PC-3 (cell line): ENCODE results near the gene FSD1L. TPM values are rescaled to one million over a fixed set of nuclear protein-coding genes. Genes with fewer than 3 reads are reported as not detected.

Experiments used
- ATAC-seq: fragments of 200-7000 bp; cut with Tn5 transposase; 2 replicates; pipeline ENCODE4 v1.9.1; 2020; ENCODE audit warnings: mild to moderate bottlenecking, moderate library complexity
- BruUV-seq: library from RNA; stranded (reverse); fragments of 400-500 nt; replicated peaks from 2 replicates; lab custom pipeline; 2021; lab: Mats Ljungman, UMichigan
- CTCF ChIA-PET: fragments of 300-600 bp; sonication (Branson Sonifier 250); formaldehyde crosslinking; loops from one replicate; lab custom pipeline; 2022; ENCODE audit warnings: antibody characterized with exemption; lab: Charles Lee
- POLR2A ChIA-PET: fragments of 300-600 bp; sonication (Branson Sonifier 250); formaldehyde crosslinking; loops from one replicate; lab custom pipeline; 2022; ENCODE audit warnings: antibody characterized with exemption; ENCODE audit not compliant: unreplicated experiment; lab: Charles Lee
- DNase-seq: peaks from one replicate; pipeline ENCODE4 v3.0.0-alpha.2; 2015
- H2AFZ ChIP-seq: fragments of 300-600 bp; sonication (generic); 2 replicates; pipeline ENCODE4 v1.6.0; 2016; ENCODE audit warnings: antibody characterized with exemption, low read length
- H3F3A ChIP-seq: fragments of 300-600 bp; sonication (generic); one replicate; pipeline ENCODE4 v1.6.0; 2017; ENCODE audit warnings: antibody characterized with exemption, low read length, control low read depth, mild to moderate bottlenecking; ENCODE audit not compliant: unreplicated experiment
- H3K27ac ChIP-seq: fragments of 300-600 bp; sonication (generic); 2 replicates; pipeline ENCODE4 v1.5.1; 2016; ENCODE audit warnings: mild to moderate bottlenecking, low read length
- H3K27me3 ChIP-seq: fragments of 300-600 bp; sonication (generic); 2 replicates; pipeline ENCODE4 v1.6.1; 2016; ENCODE audit warnings: low read length, mixed read lengths
- H3K36me3 ChIP-seq: fragments of 300-600 bp; sonication (generic); 2 replicates; pipeline ENCODE4 v1.6.1; 2016; ENCODE audit warnings: low read depth, mixed run types, low read length, mixed read lengths
- H3K4me1 ChIP-seq: fragments of 300-600 bp; sonication (generic); 2 replicates; pipeline ENCODE4 v1.5.1; 2016; ENCODE audit warnings: low read length; ENCODE audit not compliant: insufficient read depth
- H3K4me2 ChIP-seq: fragments of 300-600 bp; sonication (generic); 2 replicates; pipeline ENCODE4 v1.6.0; 2016; ENCODE audit warnings: low read length
- H3K4me3 ChIP-seq: fragments of 300-600 bp; sonication (generic); 2 replicates; pipeline ENCODE4 v1.5.1; 2016; ENCODE audit warnings: mild to moderate bottlenecking, low read length, mixed read lengths
- H3K79me2 ChIP-seq: fragments of 300-600 bp; sonication (generic); 2 replicates; pipeline ENCODE4 v1.6.1; 2017; ENCODE audit warnings: low read length, mixed read lengths
- H3K9ac ChIP-seq: fragments of 300-600 bp; sonication (generic); 2 replicates; pipeline ENCODE4 v1.6.0; 2016; ENCODE audit warnings: mild to moderate bottlenecking, low read length
- H3K9me2 ChIP-seq: fragments of 300-600 bp; sonication (generic); replicated peaks from 2 replicates; pipeline ENCODE4 v1.6.1; 2016; ENCODE audit warnings: mixed run types, low read length, mixed read lengths
- H3K9me3 ChIP-seq: fragments of 300-600 bp; sonication (generic); 2 replicates; pipeline ENCODE4 v1.6.1; 2016; ENCODE audit warnings: low read length, mixed read lengths
- H4K20me1 ChIP-seq: fragments of 300-600 bp; sonication (generic); 2 replicates; pipeline ENCODE4 v1.6.1; 2016; ENCODE audit warnings: low read length, mixed read lengths
- CTCF ChIP-seq: fragments of 300-600 bp; sonication (generic); conservative IDR thresholded peaks from 2 replicates; pipeline ENCODE4 v1.5.1; 2017; ENCODE audit warnings: antibody characterized with exemption, low read depth, mild to moderate bottlenecking, low read length
- EZH2 ChIP-seq: fragments of 300-600 bp; sonication (generic); IDR thresholded peaks from one replicate; pipeline ENCODE4 v1.6.1; 2017; ENCODE audit warnings: antibody characterized with exemption, mild to moderate bottlenecking, low read length; ENCODE audit not compliant: unreplicated experiment
- EZH2phosphoT487 ChIP-seq: fragments of 300-600 bp; sonication (generic); IDR thresholded peaks from 2 replicates; pipeline ENCODE4 v1.6.1; 2018; ENCODE audit warnings: mild to moderate bottlenecking, antibody characterized with exemption, low read length, borderline replicate concordance
- intact Hi-C: fragments of 100-400 bp; cut with micrococcal nuclease; formaldehyde crosslinking; loops from 2 replicates; pipeline ENCODE4 v1.9.0; 2023
- total RNA-seq: library from RNA; depleted of rRNA; stranded (reverse); fragments of >200 nt; gene quantifications from 2 replicates; pipeline ENCODE4 v1.2.3, GENCODE V29; 2014

Gene FSD1L
- total RNA-seq, 1 experiment from 2014 or later = 1.7 TPM

GRCh38 chr9:105466898-105467455 lies 19.1 kb downstream of the FSD1L start:
- no TSS peak for BruUV-seq
- Histone ChIP-seq H3K9me3 (no peaks in the 10 kb centered on the region), H4K20me1 (no peaks in the 10 kb centered on the region), H2AFZ (no peak overlapping the region), H3K36me3 (no peaks in the 10 kb centered on the region; the same call in 1 of the 2 replicates), H3K4me2 (no peak overlapping the region), H3K9ac (no peak overlapping the region), H3K27ac (no peak overlapping the region), H3K27me3 (no peaks in the 10 kb centered on the region), H3K4me3 (no peak overlapping the region), H3K79me2 (no peaks in the 10 kb centered on the region), H3K9me2 (no peaks in the 10 kb centered on the region), H3F3A (no peaks in the 10 kb centered on the region), H3K4me1 (no peaks in the 10 kb centered on the region)
- ATAC-seq = no peak
- TF ChIP-seq EZH2 = no peak
- TF ChIP-seq CTCF = no peak
- no peak for TF ChIP-seq EZH2phosphoT487
- ChIA-PET CTCF (no interaction called here), POLR2A (no interaction called here)
- DNase-seq = no peak
- intact Hi-C loops = no loop called here

- no peak for DNase-seq
- no peaks in the 10 kb centered on the region for H3K79me2 ChIP-seq
- TF ChIP-seq CTCF = no peak
- TF ChIP-seq EZH2 = no peak
- no peak for TF ChIP-seq EZH2phosphoT487
- H4K20me1 ChIP-seq = no peaks in the 10 kb centered on the region
- no peaks in the 10 kb centered on the region for H3K9me2 ChIP-seq
- no peaks in the 10 kb centered on the region; the same call in 1 of the 2 replicates for H3K36me3 ChIP-seq
- intact Hi-C loops = no loop called here
- POLR2A ChIA-PET = no interaction called here
- no peaks in the 10 kb centered on the region for H3F3A ChIP-seq
- no TSS peak for BruUV-seq
- H3K27me3 ChIP-seq = no peaks in the 10 kb centered on the region
- H3K9ac ChIP-seq = no peak overlapping the region
- H3K4me3 ChIP-seq = no peak overlapping the region
- no peaks in the 10 kb centered on the region for H3K4me1 ChIP-seq
- no peaks in the 10 kb centered on the region for H3K9me3 ChIP-seq
- no peak overlapping the region for H2AFZ ChIP-seq
- CTCF ChIA-PET = no interaction called here
- no peak overlapping the region for H3K4me2 ChIP-seq
- no peak for ATAC-seq
- H3K27ac ChIP-seq = no peak overlapping the region
Observed at GRCh38 chr9:105468875-105469274, 21.0 kb downstream of the FSD1L start.

GRCh38 chr9:105473221-105473620 lies 25.4 kb downstream of the FSD1L start:
- no peaks in the 10 kb centered on the region for H3K27me3 ChIP-seq
- TF ChIP-seq CTCF (no peak), EZH2phosphoT487 (no peak), EZH2 (no peak)
- intact Hi-C loops = no loop called here
- POLR2A ChIA-PET = no interaction called here
- ATAC-seq (no peak), DNase-seq (no peak)
- H3K79me2 ChIP-seq = no peaks in the 10 kb centered on the region
- H4K20me1 ChIP-seq = no peaks in the 10 kb centered on the region
- H3F3A ChIP-seq = no peaks in the 10 kb centered on the region
- H3K27ac ChIP-seq = no peak overlapping the region
- H3K9ac ChIP-seq = no peak overlapping the region
- no peaks in the 10 kb centered on the region for H3K9me2 ChIP-seq
- no peak overlapping the region for H3K4me3 ChIP-seq
- H3K4me1 ChIP-seq = no peaks in the 10 kb centered on the region
- no peaks in the 10 kb centered on the region for H3K36me3 ChIP-seq
- no peaks in the 10 kb centered on the region for H3K9me3 ChIP-seq
- no peak overlapping the region for H3K4me2 ChIP-seq
- CTCF ChIA-PET = no interaction called here
- no TSS peak for BruUV-seq
- H2AFZ ChIP-seq = no peak overlapping the region
